GM21737 (cell line): ENCODE measurements around the gene GLIS1.

Experiments used
- ATAC-seq: cut with Tn5 transposase; IDR thresholded peaks from one replicate; pipeline ENCODE4 v1.9.1; 2021; ENCODE audit warnings: mild to moderate bottlenecking, moderate library complexity; ENCODE audit not compliant: unreplicated experiment

Gene GLIS1

DNA sequence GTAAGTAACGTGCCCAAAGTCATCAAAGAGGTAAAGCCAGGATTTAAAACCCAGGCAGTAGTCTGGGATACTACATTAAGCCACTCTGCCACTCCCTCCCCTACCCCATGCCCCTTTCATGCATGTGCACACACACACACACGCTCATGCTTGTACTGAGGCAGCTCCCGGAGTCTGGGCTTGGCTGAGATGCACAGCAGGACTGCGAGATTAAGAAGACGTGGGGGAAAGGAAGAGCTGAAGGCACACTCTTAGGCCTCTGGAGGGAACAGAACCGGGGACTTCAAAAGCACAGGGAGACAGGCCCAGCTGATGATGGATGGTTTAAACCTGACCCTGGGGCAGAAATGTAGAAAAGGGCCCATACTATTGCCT is 98.3 kb downstream of the GLIS1 start:
- no peak for ATAC-seq

- ATAC-seq, result no peak
Observed at GRCh38 chr1:53639996-53640700, 98.8 kb downstream of the GLIS1 start.

DNA sequence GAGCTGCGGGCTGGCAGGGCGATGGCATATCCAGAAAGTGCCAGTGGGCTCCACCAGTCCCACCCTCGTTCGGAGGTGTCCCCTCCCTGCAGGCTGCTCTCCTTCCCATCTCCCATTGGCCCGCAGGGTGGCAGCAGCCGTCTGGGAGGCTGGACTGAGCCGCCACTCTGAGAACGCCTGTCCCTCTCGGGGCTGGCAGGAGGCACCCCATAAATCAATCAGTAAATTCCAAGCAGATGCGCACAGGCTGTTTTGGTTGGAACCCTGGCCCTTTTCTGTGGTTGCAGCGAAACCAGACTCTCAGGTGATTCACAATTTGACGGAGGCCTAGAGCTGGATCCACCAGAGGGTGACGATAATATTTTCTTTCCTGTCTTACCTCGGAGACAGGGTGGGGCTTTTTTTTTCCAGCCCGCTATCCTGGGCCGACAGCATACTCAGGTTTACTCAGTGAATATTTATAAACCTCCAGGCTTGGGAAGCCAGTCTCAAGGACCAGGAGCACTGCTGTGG is 99.7 kb downstream of the GLIS1 start:
- ATAC-seq, result no peak

- no peak for ATAC-seq
Observed at GRCh38 chr1:53638360-53639035, 100.5 kb downstream of the GLIS1 start.

- no peak for ATAC-seq
Observed at GRCh38 chr1:53637511-53638359, 101.2 kb downstream of the GLIS1 start.

- ATAC-seq, result no peak
Observed at GRCh38 chr1:53636621-53637171, 102.3 kb downstream of the GLIS1 start.

DNA sequence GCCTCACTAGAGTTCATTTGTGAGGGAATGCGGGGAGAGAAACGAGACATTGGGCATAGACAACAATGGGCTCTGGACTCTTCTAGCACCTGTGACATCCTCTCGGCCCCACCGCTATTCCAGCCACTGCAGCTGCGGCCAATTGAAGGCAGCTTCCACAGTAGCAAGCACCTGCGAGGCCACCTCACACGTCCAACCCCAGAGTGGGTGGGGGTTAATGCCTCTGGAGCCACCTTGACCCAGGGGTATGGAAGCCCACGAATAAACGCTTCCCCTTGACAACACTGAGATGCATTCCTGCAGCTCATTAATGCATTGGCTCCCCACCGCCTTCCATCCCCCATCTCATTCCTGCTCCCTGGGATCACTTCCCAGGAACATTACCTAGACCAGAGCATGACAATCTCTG is 104.4 kb downstream of the GLIS1 start:
- no peak for ATAC-seq

DNA sequence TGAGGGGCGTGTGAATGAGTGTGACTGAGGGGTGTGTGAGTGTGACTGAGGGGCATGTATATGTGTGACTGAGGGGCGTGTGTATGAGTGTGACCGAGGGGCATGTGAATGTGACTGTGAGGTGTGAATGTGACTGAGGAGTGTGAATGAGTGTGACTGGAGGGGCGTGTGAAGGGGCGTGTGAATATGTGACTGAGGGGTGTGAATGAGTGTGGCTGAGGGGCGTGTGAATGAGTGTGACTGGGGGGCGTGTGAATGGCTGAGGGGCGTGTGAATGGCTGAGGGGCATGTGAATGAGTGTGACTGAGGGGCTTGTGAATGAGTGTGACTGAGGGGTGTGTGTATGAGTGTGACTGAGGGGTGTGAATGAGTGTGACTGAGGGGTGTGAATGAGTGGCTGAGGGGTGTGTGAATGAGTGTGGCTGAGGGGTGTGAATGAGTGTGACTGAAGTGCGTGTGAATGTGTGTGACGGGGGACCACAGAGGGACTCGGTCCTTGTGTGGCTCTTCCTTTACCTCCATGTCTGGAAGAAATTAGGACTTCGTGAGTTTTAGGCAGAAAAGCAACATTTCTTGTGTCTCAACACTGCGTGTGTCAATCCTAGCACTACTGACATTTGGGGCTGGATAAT is 105.8 kb downstream of the GLIS1 start:
- ATAC-seq, result no peak

GRCh38 chr1:53631622-53632310 is 107.2 kb downstream of the GLIS1 start:
- no peak for ATAC-seq

- no peak for ATAC-seq
Observed at GRCh38 chr1:53629101-53629691, 109.8 kb downstream of the GLIS1 start.

DNA sequence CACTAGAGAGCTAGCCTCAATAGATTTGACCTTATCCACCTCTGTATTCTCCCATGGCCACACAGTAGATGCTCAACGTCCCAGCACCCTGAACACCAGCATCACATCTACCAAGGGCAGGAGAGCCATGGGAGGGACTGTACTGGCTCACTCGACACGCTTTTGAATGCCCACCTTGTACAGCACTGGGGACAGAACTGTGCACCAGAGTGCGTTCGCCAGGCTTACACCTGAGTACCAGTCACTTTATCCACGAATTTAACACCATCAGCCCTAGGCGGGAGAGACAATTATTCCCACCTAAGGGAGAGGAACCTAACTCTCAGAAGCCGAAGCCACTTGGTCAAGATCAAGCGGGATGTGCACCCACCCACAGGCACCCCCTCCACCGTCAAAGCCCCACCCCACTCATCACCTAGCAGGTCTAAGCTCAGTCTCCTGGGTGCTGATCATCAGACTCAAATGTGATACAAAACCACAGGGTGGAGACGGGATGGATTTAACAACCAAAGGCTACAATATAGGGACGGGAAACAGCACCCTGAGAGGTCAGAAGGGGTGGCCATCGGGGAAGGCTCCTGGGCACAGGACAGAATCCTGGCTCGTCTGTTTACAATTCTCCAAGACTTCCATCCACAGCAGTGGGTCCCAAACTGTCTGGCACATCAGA is 110.5 kb downstream of the GLIS1 start:
- ATAC-seq, result no peak

GRCh38 chr1:53627666-53628065 is 111.3 kb downstream of the GLIS1 start:
- ATAC-seq, result no peak

GRCh38 chr1:53627031-53627430 is 111.9 kb downstream of the GLIS1 start:
- ATAC-seq, result no peak

- ATAC-seq, result no peak
Observed at GRCh38 chr1:53626616-53627015, 112.3 kb downstream of the GLIS1 start.

DNA sequence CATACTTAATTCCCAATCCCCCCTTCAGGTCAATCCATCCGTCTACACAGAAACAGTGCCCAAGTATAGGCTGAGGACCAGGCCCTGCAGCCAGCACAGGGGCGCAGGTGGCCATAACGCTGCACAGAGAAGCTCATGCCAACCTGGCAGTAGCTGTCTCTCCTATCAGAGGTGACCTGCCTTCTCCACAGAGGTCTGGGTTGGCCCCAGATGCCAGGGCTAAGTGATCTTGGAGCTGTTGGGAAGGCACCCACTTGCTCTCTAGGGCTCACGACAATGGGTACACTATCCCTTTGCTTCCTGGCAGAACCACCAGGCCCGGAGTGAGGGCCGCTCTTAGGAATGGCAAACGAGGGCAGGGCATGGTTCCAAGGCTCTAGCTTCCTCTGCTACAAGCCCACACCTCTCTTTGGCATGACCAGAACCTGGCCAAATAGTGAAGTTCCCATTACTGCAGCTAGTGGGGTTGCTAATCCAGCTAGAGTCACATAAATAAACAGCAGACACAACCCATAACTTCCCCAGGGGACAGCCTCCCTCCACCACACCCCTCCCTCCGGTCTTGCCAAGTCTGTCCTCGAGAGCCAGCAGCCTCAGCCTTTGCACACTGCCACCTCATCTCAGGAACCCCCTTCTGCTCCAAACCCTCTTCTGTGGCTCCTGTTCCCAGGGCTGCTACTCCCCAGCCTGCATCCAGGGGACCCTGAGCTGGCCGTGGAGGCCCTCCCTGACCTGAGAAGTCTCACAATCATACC is 113.0 kb downstream of the GLIS1 start:
- ATAC-seq, result no peak

GRCh38 chr1:53625049-53625448 is 113.9 kb downstream of the GLIS1 start:
- ATAC-seq, result no peak

- no peak for ATAC-seq
Observed at GRCh38 chr1:53622531-53622930, 116.4 kb downstream of the GLIS1 start.

DNA sequence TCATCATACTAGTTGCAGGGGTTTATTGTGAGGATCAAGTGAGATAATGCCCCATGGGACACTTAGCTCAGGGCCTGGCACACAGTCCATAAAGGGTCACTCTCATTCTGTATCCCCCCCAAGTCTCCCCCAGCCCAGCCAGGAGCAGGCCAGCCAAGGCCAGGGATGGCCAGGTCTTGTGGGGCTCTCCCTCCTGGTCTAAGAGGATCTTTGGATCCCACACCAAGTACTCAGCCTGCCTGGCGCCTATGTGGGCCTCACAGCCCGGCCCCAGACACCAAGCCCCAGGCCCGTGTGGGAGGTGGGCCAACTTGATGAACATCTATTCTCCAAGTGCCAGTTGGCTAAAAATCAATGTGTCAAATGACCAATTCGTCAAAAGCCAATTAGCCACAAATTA is 117.8 kb downstream of the GLIS1 start:
- no peak for ATAC-seq
